ENCODE measurements around the gene DICER1. TPM values are rescaled to one million over a fixed set of nuclear protein-coding genes. Genes with fewer than 3 reads are reported as not detected.

The DICER1 gene
- total RNA-seq, 1 donor from 2014 or later: 134 TPM

DNA sequence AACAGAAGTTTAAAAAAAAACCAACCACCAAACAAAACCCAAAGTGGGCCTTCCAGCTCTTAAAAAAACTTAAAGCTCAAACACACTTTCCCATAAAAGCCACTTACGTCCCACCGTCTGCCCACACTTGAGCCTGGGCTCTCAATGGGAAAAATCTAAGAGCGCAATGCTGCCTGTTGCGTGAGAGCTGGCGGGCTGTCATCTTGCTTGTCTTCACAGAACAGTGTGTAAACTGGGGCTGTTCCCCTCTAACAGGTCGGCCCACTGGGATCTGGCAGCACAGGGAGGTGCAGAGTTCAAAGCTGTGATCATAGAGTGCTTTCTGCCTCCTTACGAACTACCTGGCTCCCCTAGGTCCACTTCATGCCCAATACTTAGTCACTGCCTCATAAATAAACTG, 80.0 kb downstream of the DICER1 start:
- Histone ChIP-seq H3K4me1 (no peaks in the 10 kb centered on the region), H3K27me3 (no peaks in the 10 kb centered on the region), H3K36me3 (no peaks in the 10 kb centered on the region), H3K27ac (no peak overlapping the region), H3K9me3 (no peaks in the 10 kb centered on the region), H3K4me3 (no peak overlapping the region)
- TF ChIP-seq, protein P1, sequence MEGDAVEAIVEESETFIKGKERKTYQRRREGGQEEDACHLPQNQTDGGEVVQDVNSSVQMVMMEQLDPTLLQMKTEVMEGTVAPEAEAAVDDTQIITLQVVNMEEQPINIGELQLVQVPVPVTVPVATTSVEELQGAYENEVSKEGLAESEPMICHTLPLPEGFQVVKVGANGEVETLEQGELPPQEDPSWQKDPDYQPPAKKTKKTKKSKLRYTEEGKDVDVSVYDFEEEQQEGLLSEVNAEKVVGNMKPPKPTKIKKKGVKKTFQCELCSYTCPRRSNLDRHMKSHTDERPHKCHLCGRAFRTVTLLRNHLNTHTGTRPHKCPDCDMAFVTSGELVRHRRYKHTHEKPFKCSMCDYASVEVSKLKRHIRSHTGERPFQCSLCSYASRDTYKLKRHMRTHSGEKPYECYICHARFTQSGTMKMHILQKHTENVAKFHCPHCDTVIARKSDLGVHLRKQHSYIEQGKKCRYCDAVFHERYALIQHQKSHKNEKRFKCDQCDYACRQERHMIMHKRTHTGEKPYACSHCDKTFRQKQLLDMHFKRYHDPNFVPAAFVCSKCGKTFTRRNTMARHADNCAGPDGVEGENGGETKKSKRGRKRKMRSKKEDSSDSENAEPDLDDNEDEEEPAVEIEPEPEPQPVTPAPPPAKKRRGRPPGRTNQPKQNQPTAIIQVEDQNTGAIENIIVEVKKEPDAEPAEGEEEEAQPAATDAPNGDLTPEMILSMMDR (IDR thresholded peaks at IDR 0.05): no peak
- intact Hi-C loops (cut with DNase I): no loop called here
- no peak for DNase-seq (ENCODE audit: low spot score in 2 of 2)

DNA sequence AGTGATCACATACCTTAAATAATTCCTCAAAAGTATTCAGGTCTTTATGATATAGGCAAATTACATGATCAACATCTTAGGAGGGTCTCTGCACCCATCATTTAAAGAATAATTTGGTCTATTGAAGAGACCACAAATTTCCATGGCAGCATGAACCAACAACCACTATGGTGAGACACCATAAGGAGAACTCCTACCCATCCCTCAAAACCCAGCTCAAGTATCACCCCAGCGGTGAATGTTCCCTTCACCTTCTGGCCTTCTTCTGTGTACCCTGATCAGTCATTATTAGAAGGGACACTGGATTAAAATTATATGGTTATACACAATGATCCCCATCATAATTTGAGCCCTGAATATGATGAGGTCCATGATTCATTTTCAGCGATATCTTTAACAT, 81.5 kb downstream of the DICER1 start:
- Histone ChIP-seq H3K36me3 (no peaks in the 10 kb centered on the region), H3K9me3 (no peaks in the 10 kb centered on the region), H3K4me3 (no peak overlapping the region), H3K4me1 (no peaks in the 10 kb centered on the region), H3K27ac (no peak overlapping the region), H3K27me3 (no peaks in the 10 kb centered on the region)
- no peak for DNase-seq (ENCODE audit: low spot score in 2 of 2)
- TF ChIP-seq, protein P1 (IDR thresholded peaks at IDR 0.05): no peak
- intact Hi-C loops (cut with DNase I): no loop called here

DNA sequence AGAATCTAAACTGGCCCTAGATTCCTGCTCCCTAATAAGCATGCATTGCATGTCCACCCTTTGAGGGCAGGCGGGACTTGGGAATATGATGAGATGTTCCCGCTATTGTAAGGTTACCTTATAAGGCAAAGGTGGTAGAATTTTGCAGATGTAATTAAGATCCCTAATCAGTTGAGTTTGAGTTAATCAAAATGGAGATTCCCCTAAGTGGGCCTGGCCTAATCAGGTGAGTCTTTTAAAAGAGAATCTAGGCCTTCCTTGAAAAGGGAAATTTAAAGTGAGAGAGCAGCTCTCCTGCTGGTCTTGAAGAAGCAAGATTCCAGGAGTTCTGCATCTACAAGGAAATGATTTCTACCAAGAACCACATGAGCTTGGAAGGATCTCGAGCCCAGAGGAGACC, 83.4 kb downstream of the DICER1 start:
- Histone ChIP-seq H3K27ac (no peak overlapping the region), H3K4me3 (no peak overlapping the region), H3K36me3 (no peaks in the 10 kb centered on the region), H3K27me3 (no peaks in the 10 kb centered on the region), H3K4me1 (no peaks in the 10 kb centered on the region), H3K9me3 (no peaks in the 10 kb centered on the region)
- TF ChIP-seq, protein P1 (IDR thresholded peaks at IDR 0.05): no peak
- intact Hi-C loops (cut with DNase I): no loop called here
- DNase-seq (ENCODE audit: low spot score in 2 of 2): no peak

DNA sequence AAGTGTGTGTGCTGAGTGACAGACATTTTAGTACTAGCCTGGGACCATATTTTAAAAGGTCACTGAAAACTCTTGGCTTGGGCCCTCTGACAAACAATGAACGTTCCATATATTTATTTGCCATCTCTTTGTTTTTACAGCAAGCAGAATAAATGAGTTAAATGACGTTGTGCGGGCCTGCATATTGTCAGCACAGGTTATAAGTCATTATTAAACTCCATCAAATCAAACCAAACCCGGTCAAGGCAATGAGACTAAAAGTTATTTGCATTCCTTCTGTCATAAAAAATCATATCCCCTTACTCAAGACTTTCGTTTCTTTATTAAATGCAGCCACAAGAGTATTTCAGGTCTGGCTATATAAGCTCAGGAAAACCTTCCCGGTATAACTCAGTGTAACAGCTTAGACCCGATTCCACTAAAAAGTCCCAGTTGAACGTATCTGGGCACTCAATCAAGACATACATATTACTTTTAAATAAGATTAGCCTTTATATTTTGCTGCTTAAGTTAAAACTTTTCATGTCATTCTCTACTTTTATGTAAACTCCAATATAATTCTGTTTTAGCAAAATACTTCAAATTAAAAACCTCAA, 84.9 kb downstream of the DICER1 start:
- no peak for DNase-seq (ENCODE audit: low spot score in 2 of 2)
- Histone ChIP-seq H3K4me3 (no peak overlapping the region), H3K9me3 (no peaks in the 10 kb centered on the region), H3K36me3 (no peaks in the 10 kb centered on the region), H3K27me3 (no peaks in the 10 kb centered on the region), H3K4me1 (no peaks in the 10 kb centered on the region), H3K27ac (no peak overlapping the region)
- intact Hi-C loops (cut with DNase I): no loop called here
- TF ChIP-seq, protein P1 (IDR thresholded peaks at IDR 0.05): no peak

DNA sequence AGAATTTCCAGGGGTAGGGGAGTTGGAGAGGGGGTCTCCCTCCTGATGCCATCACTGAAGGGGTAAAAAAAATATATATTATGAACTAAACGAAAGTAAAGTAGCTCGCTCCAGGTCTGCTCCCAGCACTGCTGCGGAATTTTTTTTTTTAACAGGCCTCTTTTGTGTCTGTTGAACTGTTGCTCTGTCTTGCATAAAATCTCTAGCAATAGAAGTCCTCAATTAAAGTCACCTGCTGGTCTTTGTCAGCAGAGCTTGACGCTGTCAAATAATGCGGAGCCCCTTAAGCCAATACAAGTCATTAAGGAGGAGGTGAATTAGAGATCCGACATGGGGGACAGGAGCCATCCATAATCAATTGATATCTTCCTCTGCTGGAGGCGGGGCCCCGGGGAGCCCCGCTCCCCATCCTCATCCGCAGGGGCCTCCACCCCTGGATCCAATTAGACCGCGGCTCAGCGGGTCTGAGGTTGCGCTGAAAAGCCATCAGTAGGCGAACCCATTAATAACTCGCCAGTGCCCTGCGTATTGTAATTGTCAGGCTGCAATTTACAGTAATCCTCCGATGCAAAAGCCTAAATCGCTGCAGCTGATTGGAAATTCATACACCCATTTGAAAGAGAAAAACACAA, 85.6 kb downstream of the DICER1 start:
- H3K27ac ChIP-seq: no peak overlapping the region
- intact Hi-C loops (cut with DNase I): no loop called here
- no peaks in the 10 kb centered on the region for H3K9me3 ChIP-seq
- no peak for DNase-seq (ENCODE audit: low spot score in 2 of 2)
- H3K4me1 ChIP-seq: no peaks in the 10 kb centered on the region
- TF ChIP-seq, protein P1 (IDR thresholded peaks at IDR 0.05): no peak
- no peak overlapping the region for H3K4me3 ChIP-seq
- H3K27me3 ChIP-seq: no peaks in the 10 kb centered on the region
- no peaks in the 10 kb centered on the region for H3K36me3 ChIP-seq

Data from ascending aorta (tissue), 2 donors.